ENCODE data around the gene ARL5A. TPM values are rescaled to one million over a fixed set of nuclear protein-coding genes. Genes with fewer than 3 reads are reported as not detected.

The ARL5A gene
- total RNA-seq, 2 experiments from 2014 or later = 78.1 to 91.4 TPM

DNA sequence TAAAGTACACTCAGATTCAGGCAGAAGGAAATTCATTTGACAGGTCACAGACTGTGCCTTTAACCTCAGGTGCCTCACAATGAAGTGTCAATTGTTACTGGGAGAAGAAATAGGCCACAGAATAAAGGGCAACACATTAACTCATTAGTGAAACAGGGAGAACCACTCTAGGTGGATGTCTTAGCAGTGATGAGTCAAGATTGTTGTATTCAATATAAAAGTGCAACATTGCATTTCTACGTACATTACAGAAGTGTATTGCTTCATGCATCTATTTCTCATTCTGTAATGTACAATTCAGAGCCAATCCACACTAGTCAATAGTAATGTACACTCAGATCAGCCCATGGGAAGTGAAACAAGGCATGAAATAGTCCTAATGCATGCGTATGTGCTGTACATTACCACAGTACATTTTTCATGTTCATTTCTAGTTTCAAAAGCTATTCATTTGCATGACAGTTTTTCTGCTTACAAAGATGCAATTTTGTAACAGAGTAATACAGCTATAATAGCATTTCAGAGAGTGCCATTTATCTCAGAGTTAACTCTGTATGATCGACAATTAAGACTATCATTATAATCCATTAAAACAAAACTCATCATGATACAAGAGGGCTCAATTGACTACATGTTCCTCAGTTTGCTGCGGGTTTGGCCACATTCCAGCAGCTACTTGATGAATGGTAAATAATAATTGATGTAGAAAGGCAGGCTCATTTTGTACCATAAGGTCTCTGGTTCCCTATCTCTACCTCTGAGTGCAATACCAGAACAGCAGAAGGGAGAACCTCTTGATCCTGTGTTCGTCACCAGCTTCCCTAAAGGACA, 12.2 kb upstream of the ARL5A start:
- no peaks in the 10 kb centered on the region for H3K9me3 ChIP-seq (ENCODE audit: low read length)
- POLR2A ChIA-PET = interaction anchor here (0.5 to 6.3 kb wide), 12 partner anchors 9 to 191 kb away, joined by 3 to 80 read pairs (median 4); partner anchors contain the start of gene ARL5A
- intact Hi-C loops (cut with micrococcal nuclease; ENCODE audit: unreplicated experiment) = no loop called here

DNA sequence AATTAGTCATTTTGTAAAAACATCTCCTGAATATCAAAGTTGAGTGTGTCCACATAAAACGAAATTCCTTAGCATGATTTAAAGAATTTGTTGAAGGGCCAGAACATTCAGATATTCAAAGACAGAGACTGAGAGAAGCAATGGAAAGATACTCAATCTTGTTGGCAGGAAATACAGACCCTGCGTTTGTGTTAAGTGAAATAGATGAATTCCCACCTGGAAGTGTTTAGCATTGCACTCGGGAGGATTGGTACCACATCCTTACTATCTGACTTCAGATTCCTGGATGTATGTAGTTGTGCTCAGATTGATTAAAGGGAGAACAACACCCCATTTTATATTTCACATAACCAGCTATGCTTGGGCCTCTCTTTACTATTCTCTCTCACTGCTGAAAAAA, 9.7 kb upstream of the ARL5A start:
- no TSS peak for BruUV-seq (replicated peaks)
- Histone ChIP-seq H3K4me2 (ENCODE audit: low read length) (no peak overlapping the region), H2AFZ (ENCODE audit: low read length) (no peak overlapping the region), H3K9me3 (ENCODE audit: low read length) (no peaks in the 10 kb centered on the region), H3K4me3 (ENCODE audit: low read depth, low read length, poor library complexity, severe bottlenecking) (no peak overlapping the region), H4K20me1 (ENCODE audit: insufficient read depth, low read length) (no peaks in the 10 kb centered on the region), H3K9me2 (ENCODE audit: insufficient read depth, low read length) (no peaks in the 10 kb centered on the region), H3K36me3 (ENCODE audit: insufficient read depth, low read length) (no peaks in the 10 kb centered on the region), H3K79me2 (ENCODE audit: insufficient read depth, low read depth, low read length) (no peaks in the 10 kb centered on the region), H3K4me1 (ENCODE audit: insufficient read depth, low read length, poor library complexity, severe bottlenecking) (peaks cover 51% of the 10 kb centered on the region), H3K27ac (ENCODE audit: low read depth, low read length, poor library complexity, severe bottlenecking) (no peak overlapping the region)
- intact Hi-C loops (cut with micrococcal nuclease; ENCODE audit: unreplicated experiment) = no loop called here
- no peak for DNase-seq (ENCODE audit: low spot score)
- TF ChIP-seq, protein P1, sequence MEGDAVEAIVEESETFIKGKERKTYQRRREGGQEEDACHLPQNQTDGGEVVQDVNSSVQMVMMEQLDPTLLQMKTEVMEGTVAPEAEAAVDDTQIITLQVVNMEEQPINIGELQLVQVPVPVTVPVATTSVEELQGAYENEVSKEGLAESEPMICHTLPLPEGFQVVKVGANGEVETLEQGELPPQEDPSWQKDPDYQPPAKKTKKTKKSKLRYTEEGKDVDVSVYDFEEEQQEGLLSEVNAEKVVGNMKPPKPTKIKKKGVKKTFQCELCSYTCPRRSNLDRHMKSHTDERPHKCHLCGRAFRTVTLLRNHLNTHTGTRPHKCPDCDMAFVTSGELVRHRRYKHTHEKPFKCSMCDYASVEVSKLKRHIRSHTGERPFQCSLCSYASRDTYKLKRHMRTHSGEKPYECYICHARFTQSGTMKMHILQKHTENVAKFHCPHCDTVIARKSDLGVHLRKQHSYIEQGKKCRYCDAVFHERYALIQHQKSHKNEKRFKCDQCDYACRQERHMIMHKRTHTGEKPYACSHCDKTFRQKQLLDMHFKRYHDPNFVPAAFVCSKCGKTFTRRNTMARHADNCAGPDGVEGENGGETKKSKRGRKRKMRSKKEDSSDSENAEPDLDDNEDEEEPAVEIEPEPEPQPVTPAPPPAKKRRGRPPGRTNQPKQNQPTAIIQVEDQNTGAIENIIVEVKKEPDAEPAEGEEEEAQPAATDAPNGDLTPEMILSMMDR (conservative IDR thresholded peaks at IDR 0.05; ENCODE audit: low read length) = no peak
- TF ChIP-seq EZH2phosphoT487 (IDR thresholded peaks at IDR 0.05; ENCODE audit: borderline replicate concordance, low read depth, low read length) = no peak
- POLR2A ChIA-PET = interaction anchor here (0.7 to 6.3 kb wide), 7 partner anchors 8 to 265 kb away, joined by 3 to 80 read pairs (median 7); partner anchors contain the start of gene ARL5A
- CTCF ChIA-PET (ENCODE audit: unreplicated experiment) = no interaction called here

More for the DNA sequence above, 12.2 kb upstream of the ARL5A start:
- TF ChIP-seq, protein P1 (conservative IDR thresholded peaks at IDR 0.05; ENCODE audit: low read length) = no peak
- TF ChIP-seq EZH2phosphoT487 (IDR thresholded peaks at IDR 0.05; ENCODE audit: borderline replicate concordance, low read depth, low read length) = no peak
- peak overlapping the region; percentile 52 for H3K4me2 ChIP-seq (ENCODE audit: low read length)
- CTCF ChIA-PET (ENCODE audit: unreplicated experiment) = interaction anchor here (0.9 to 1.0 kb wide), 2 partner anchors 20 to 186 kb away, joined by 3 to 4 read pairs; no protein-coding TSS in a partner anchor
- BruUV-seq (replicated peaks) = no TSS peak
- no peak overlapping the region for H3K4me3 ChIP-seq (ENCODE audit: low read depth, low read length, poor library complexity, severe bottlenecking)
- peak overlapping the region; percentile 71 for H2AFZ ChIP-seq (ENCODE audit: low read length)
- H3K9me2 ChIP-seq (ENCODE audit: insufficient read depth, low read length) = no peaks in the 10 kb centered on the region
- peak; percentile 37 for DNase-seq (ENCODE audit: low spot score)
- H4K20me1 ChIP-seq (ENCODE audit: insufficient read depth, low read length) = no peaks in the 10 kb centered on the region
- no peaks in the 10 kb centered on the region for H3K36me3 ChIP-seq (ENCODE audit: insufficient read depth, low read length)
- H3K4me1 ChIP-seq (ENCODE audit: insufficient read depth, low read length, poor library complexity, severe bottlenecking) = peaks cover 61% of the 10 kb centered on the region
- no peaks in the 10 kb centered on the region for H3K79me2 ChIP-seq (ENCODE audit: insufficient read depth, low read depth, low read length)
- H3K27ac ChIP-seq (ENCODE audit: low read depth, low read length, poor library complexity, severe bottlenecking) = peak overlapping the region; percentile 33

DNA sequence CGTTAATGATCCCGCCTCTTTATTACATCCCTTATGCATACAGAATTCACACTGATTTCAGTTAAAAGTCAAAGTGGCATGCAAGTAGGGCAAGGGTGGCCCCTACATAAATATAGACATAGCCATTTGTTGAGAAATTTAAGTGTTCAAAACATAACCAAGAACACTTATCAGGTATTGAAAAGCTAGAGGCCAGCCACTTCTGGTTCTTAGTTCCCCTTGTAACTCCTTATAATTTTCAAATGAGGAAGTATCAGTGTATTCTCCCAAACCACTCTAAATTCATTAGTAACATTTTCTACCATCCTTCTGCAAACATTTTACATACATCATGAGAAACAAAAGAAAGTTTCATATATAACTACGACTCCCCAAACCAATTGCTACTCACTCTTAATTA, 5.8 kb upstream of the ARL5A start:
- no peak for DNase-seq (ENCODE audit: low spot score)
- Histone ChIP-seq H3K27ac (ENCODE audit: low read depth, low read length, poor library complexity, severe bottlenecking) (no peak overlapping the region), H3K79me2 (ENCODE audit: insufficient read depth, low read depth, low read length) (no peaks in the 10 kb centered on the region), H2AFZ (ENCODE audit: low read length) (peak overlapping the region; percentile 13; the same call in 1 of the 2 replicates), H3K9me3 (ENCODE audit: low read length) (no peaks in the 10 kb centered on the region), H3K4me2 (ENCODE audit: low read length) (no peak overlapping the region), H3K9me2 (ENCODE audit: insufficient read depth, low read length) (no peaks in the 10 kb centered on the region), H3K4me1 (ENCODE audit: insufficient read depth, low read length, poor library complexity, severe bottlenecking) (peaks cover 28% of the 10 kb centered on the region), H3K4me3 (ENCODE audit: low read depth, low read length, poor library complexity, severe bottlenecking) (no peak overlapping the region), H4K20me1 (ENCODE audit: insufficient read depth, low read length) (no peaks in the 10 kb centered on the region), H3K36me3 (ENCODE audit: insufficient read depth, low read length) (no peaks in the 10 kb centered on the region)
- CTCF ChIA-PET (ENCODE audit: unreplicated experiment) = no interaction called here
- TF ChIP-seq EZH2phosphoT487 (IDR thresholded peaks at IDR 0.05; ENCODE audit: borderline replicate concordance, low read depth, low read length) = no peak
- TF ChIP-seq, protein P1 (conservative IDR thresholded peaks at IDR 0.05; ENCODE audit: low read length) = no peak
- intact Hi-C loops (cut with micrococcal nuclease; ENCODE audit: unreplicated experiment) = no loop called here
- POLR2A ChIA-PET = interaction anchor here (1.1 to 1.3 kb wide), 2 partner anchors 9 to 12 kb away, joined by 6 read pairs; no protein-coding TSS in a partner anchor
- no TSS peak for BruUV-seq (replicated peaks)
